Gastrocnemius medialis (tissue), 4 donors: ENCODE data around the gene CLEC4D. TPM values are rescaled to one million over a fixed set of nuclear protein-coding genes. Genes with fewer than 3 reads are reported as not detected.

ENCODE experiments used
- ATAC-seq, 2 donors: fragments of 150-250 bp; one replicate each; pipeline ENCODE4 v1.9.1; 2016
- DNase-seq, 2 donors: peaks; one replicate each; pipeline ENCODE4 v3.0.0-alpha.2; 2019
- H3K27ac ChIP-seq, 4 donors: fragments of 200-600 bp; sonication (generic); 1 replicate in 1 of 4; 2 replicates in 3 of 4; pipeline ENCODE4 v1.5.1; 2016 to 2018; ENCODE audit warnings: mild to moderate bottlenecking in 2 of 4, moderate library complexity in 1 of 4
- H3K27me3 ChIP-seq, 3 donors: fragments of 200-600 bp; sonication (generic) in 2 of 3; 1 replicate in 1 of 3; 2 replicates in 2 of 3; pipeline versions ENCODE4 v1.5.1 to v1.6.0; 2016 to 2019; ENCODE audit warnings: mild to moderate bottlenecking in 1 of 3, moderate library complexity in 1 of 3
- H3K36me3 ChIP-seq, 2 donors: fragments of 200-600 bp; sonication (generic) in 1 of 2; one replicate each; pipeline ENCODE4 v1.5.1; 2017 to 2018
- H3K4me1 ChIP-seq, 2 donors: fragments of 200-600 bp; sonication (generic) in 1 of 2; one replicate each; pipeline ENCODE4 v1.5.1; 2016 to 2017; ENCODE audit warnings: mild to moderate bottlenecking in 2 of 2
- H3K4me3 ChIP-seq, 4 donors: fragments of 200-600 bp; sonication (generic) in 3 of 4; 1 replicate in 1 of 4; 2 replicates in 3 of 4; pipeline ENCODE4 v1.5.1; 2016 to 2019; ENCODE audit warnings: mild to moderate bottlenecking in 2 of 4
- H3K9me3 ChIP-seq, 3 donors: fragments of 200-600 bp; sonication (generic) in 2 of 3; 1 replicate in 1 of 3; 2 replicates in 2 of 3; pipeline ENCODE4 v1.5.1; 2016 to 2019
- POLR2A ChIP-seq, 2 donors: fragments of 450-650 bp; IDR thresholded peaks; one replicate each; pipeline ENCODE4 v1.6.1; 2017; ENCODE audit warnings: antibody characterized with exemption in 2 of 2, mild to moderate bottlenecking in 2 of 2, moderate library complexity in 2 of 2
- in situ Hi-C, 4 donors: fragments of 200-750 bp; cut with MboI; loops; one replicate each; pipeline versions ENCODE4 v1.15.0 to v1.8.0; 2017; ENCODE audit warnings: low sequenced_read_pairs in 4 of 4
- intact Hi-C: fragments of 100-400 bp; cut with DNase I; formaldehyde crosslinking; loops from one replicate; pipeline ENCODE4 v1.15.1; 2023; ENCODE audit warnings: low total_unique reads
- total RNA-seq, 4 donors: library from RNA; depleted of rRNA; stranded (reverse); fragments of >200 nt; gene quantifications; one replicate each; pipeline versions ENCODE4 v1.1.0 to v1.2.3, GENCODE V29; 2016
- TF ChIP-seq, protein P1 (sequence below), 5 experiments: fragments of 450-650 bp in 3 of 5; fragments of 200-600 bp in 2 of 5; sonication (generic) in 2 of 5; IDR thresholded peaks in 4 of 5; conservative IDR thresholded peaks in 1 of 5; 1 replicate in 4 of 5; 2 replicates in 1 of 5; pipeline ENCODE4 v1.5.1; 2016 to 2019; ENCODE audit warnings: antibody characterized with exemption in 5 of 5, mild to moderate bottlenecking in 3 of 5, moderate library complexity in 3 of 5

Gene CLEC4D
- total RNA-seq, 4 donors from 2014 or later: 0.27 TPM; not detected in 3

DNA sequence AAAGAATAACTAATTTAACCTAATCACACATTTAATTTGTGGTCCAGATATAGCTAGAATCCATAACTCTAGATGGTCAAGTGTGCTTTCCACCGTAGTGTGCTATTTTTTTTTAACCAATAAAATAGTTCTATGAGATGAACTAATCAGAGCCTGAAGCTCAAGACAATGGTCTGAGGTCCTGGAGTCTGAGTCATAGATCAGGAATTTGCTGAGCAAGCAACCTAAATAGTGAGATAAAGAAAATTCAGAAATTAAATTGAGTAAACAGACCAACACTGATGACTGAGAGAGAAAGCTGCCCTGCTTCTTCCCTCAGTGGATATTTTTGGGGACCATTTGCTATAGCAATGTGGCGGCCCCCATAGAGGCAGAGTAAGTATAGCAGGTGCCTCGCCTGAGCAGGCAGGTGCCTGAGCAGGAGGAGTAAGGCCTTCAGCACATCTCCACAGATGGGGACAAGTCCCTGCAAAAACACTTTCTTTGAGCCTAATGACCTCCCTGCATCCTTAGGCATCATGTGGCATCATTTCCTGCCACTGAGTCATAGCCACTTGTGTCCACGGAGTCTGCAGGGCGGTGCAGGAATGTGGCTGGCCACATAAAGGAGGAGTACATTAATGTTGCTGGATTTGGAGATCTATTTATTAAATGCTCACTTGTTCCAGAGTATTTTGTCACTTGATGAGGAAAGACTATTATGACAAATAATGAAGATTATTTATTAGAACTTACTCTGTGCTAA lies 41.3 kb downstream of the CLEC4D start:
- Histone ChIP-seq H3K36me3 (no peaks in the 10 kb centered on the region), H3K9me3 (no peaks in the 10 kb centered on the region), H3K27me3 (no peaks in the 10 kb centered on the region), H3K4me3 (no peak overlapping the region), H3K27ac (no peak overlapping the region), H3K4me1 (no peaks in the 10 kb centered on the region)
- ATAC-seq (no peak), DNase-seq (no peak)
- TF ChIP-seq POLR2A (IDR thresholded peaks at IDR 0.05): no peak
- TF ChIP-seq, protein P1, sequence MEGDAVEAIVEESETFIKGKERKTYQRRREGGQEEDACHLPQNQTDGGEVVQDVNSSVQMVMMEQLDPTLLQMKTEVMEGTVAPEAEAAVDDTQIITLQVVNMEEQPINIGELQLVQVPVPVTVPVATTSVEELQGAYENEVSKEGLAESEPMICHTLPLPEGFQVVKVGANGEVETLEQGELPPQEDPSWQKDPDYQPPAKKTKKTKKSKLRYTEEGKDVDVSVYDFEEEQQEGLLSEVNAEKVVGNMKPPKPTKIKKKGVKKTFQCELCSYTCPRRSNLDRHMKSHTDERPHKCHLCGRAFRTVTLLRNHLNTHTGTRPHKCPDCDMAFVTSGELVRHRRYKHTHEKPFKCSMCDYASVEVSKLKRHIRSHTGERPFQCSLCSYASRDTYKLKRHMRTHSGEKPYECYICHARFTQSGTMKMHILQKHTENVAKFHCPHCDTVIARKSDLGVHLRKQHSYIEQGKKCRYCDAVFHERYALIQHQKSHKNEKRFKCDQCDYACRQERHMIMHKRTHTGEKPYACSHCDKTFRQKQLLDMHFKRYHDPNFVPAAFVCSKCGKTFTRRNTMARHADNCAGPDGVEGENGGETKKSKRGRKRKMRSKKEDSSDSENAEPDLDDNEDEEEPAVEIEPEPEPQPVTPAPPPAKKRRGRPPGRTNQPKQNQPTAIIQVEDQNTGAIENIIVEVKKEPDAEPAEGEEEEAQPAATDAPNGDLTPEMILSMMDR (IDR thresholded peaks at IDR 0.05 in 4 of 5, conservative IDR thresholded peaks at IDR 0.05 in 1 of 5): no peak
- intact Hi-C loops (no loop called here), in situ Hi-C loops (no loop called here)

DNA sequence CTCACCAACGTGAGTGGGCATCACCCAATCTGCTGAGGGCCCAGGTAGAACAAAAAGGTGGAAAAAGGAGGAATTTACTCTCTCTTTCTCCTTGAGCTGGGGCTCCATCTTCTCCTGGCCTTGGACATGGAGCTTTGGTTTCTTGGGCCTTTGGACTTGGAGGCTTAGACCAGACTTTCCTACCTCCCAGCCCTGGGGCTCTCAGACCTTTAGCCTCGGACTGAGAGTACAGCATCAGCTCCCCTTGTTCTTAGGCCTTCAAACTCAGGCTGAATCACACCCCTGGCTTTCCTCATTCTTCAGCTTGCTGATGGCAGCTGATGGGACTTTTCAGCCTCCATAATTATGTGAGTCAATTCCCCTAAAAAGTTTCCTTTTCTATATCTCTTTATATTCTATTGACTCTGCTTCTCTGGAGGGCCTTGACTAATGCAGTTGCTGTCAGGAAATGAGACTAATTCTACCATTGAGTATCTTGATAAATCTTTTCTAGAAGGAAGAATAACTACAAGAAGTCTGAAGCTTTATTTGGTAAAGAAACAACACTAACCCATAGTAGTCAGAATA lies 43.3 kb downstream of the CLEC4D start:
- Histone ChIP-seq H3K27me3 (no peaks in the 10 kb centered on the region), H3K4me3 (no peak overlapping the region), H3K36me3 (no peaks in the 10 kb centered on the region), H3K9me3 (no peaks in the 10 kb centered on the region), H3K27ac (no peak overlapping the region), H3K4me1 (no peaks in the 10 kb centered on the region)
- intact Hi-C loops (no loop called here), in situ Hi-C loops (no loop called here)
- TF ChIP-seq, protein P1 (IDR thresholded peaks at IDR 0.05 in 4 of 5, conservative IDR thresholded peaks at IDR 0.05 in 1 of 5): no peak
- TF ChIP-seq POLR2A (IDR thresholded peaks at IDR 0.05): no peak
- no peak for ATAC-seq
- no peak for DNase-seq

DNA sequence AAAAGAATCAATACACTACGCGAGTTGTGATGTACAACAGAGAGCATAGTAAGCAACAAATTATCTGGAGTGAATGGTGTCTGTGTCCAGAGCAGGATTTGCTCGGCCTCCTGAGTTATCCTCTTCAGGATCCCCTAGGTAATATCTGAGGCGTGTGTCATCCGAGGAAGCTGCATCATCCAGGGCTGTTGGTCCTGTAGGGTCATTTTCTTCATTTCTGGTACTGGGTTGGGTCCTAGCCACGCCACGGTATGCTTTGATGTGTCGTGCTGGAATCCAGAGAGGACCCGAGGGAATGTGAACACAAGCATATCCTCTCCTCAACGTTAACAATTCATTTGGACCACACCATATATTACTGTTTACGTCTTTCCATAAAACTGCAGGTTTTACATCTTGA lies 46.4 kb downstream of the CLEC4D start:
- Histone ChIP-seq H3K4me1 (no peaks in the 10 kb centered on the region), H3K4me3 (no peak overlapping the region), H3K27me3 (no peaks in the 10 kb centered on the region), H3K36me3 (no peaks in the 10 kb centered on the region), H3K9me3 (no peaks in the 10 kb centered on the region), H3K27ac (no peak overlapping the region)
- intact Hi-C loops (no loop called here), in situ Hi-C loops (no loop called here)
- ATAC-seq (no peak), DNase-seq (no peak)
- TF ChIP-seq, protein P1 (IDR thresholded peaks at IDR 0.05 in 4 of 5, conservative IDR thresholded peaks at IDR 0.05 in 1 of 5): no peak
- TF ChIP-seq POLR2A (IDR thresholded peaks at IDR 0.05): no peak

DNA sequence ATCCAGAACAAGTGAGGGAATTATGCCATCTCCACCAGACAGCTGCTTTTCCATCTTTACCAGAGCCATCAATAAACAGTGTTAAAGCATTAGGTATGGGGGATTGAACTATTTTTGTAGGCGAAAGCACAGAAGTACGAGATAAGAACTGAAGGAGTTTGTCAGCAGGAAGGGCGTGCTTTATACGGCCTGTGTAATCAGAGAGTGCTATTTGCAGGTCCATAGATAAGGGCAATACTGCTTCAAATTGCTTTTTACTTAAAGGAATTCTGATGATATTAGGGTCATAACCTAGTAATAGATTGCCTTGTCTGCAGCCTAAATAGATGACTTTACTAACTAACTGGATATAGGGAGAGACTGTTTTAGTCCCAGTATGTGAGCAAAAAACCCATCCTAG lies 47.7 kb downstream of the CLEC4D start:
- TF ChIP-seq, protein P1 (IDR thresholded peaks at IDR 0.05 in 4 of 5, conservative IDR thresholded peaks at IDR 0.05 in 1 of 5): no peak
- no peak for TF ChIP-seq POLR2A (IDR thresholded peaks at IDR 0.05)
- ATAC-seq: no peak
- no peaks in the 10 kb centered on the region for H3K4me1 ChIP-seq

More for the DNA sequence above, 47.7 kb downstream of the CLEC4D start:
- Histone ChIP-seq H3K9me3 (no peaks in the 10 kb centered on the region), H3K36me3 (no peaks in the 10 kb centered on the region), H3K4me3 (no peak overlapping the region), H3K27me3 (no peaks in the 10 kb centered on the region), H3K27ac (no peak overlapping the region)
- DNase-seq: no peak
- intact Hi-C loops: no loop called here
- in situ Hi-C loops: no loop called here
